GM23248 (cell line): ENCODE results near the gene RFNG. TPM values are rescaled to one million over a fixed set of nuclear protein-coding genes. Genes with fewer than 3 reads are reported as not detected.

Source experiments
- DNase-seq: peaks from one replicate; pipeline ENCODE4 v3.0.0-alpha.2; 2015
- H2AFZ ChIP-seq: fragments of 200-600 bp; sonication (generic); 2 replicates; pipeline ENCODE4 v1.6.1; 2016; ENCODE audit warnings: antibody characterized with exemption
- H3F3A ChIP-seq: fragments of 200-600 bp; sonication (generic); 2 replicates; pipeline ENCODE4 v1.6.1; 2016; ENCODE audit warnings: mild to moderate bottlenecking, antibody characterized with exemption, mixed run types; ENCODE audit not compliant: insufficient read depth
- H3K27ac ChIP-seq: fragments of 200-600 bp; sonication (generic); 2 replicates; pipeline ENCODE4 v1.5.1; 2016; ENCODE audit warnings: mild to moderate bottlenecking
- H3K27me3 ChIP-seq: fragments of 200-600 bp; sonication (generic); replicated peaks from 2 replicates; pipeline ENCODE4 v1.6.1; 2016; ENCODE audit warnings: mild to moderate bottlenecking; ENCODE audit not compliant: insufficient read depth
- H3K36me3 ChIP-seq: fragments of 200-600 bp; sonication (generic); 2 replicates; pipeline ENCODE4 v1.6.1; 2016; ENCODE audit warnings: low read depth, mild to moderate bottlenecking
- H3K4me1 ChIP-seq: fragments of 200-600 bp; sonication (generic); 2 replicates; pipeline ENCODE4 v1.6.1; 2016; ENCODE audit warnings: mild to moderate bottlenecking; ENCODE audit not compliant: insufficient read depth
- H3K4me2 ChIP-seq: fragments of 200-600 bp; sonication (generic); one replicate; pipeline ENCODE4 v1.6.1; 2016; ENCODE audit warnings: mild to moderate bottlenecking; ENCODE audit not compliant: unreplicated experiment
- H3K4me3 ChIP-seq: fragments of 200-600 bp; sonication (generic); 2 replicates; pipeline ENCODE4 v1.5.1; 2016; ENCODE audit warnings: mild to moderate bottlenecking
- H3K79me2 ChIP-seq: fragments of 200-600 bp; sonication (generic); 2 replicates; pipeline ENCODE4 v1.6.1; 2016; ENCODE audit warnings: mild to moderate bottlenecking; ENCODE audit not compliant: insufficient read depth
- H3K9ac ChIP-seq: fragments of 200-600 bp; sonication (generic); 2 replicates; pipeline ENCODE4 v1.6.1; 2016; ENCODE audit warnings: mild to moderate bottlenecking
- H3K9me2 ChIP-seq: fragments of 200-600 bp; sonication (generic); 2 replicates; pipeline ENCODE4 v1.6.1; 2016; ENCODE audit warnings: mixed run types, mild to moderate bottlenecking, moderate library complexity; ENCODE audit not compliant: insufficient read depth
- H3K9me3 ChIP-seq: fragments of 200-600 bp; sonication (generic); one replicate; pipeline ENCODE4 v1.6.1; 2017; ENCODE audit warnings: low read depth
- H4K20me1 ChIP-seq: fragments of 200-600 bp; sonication (generic); 2 replicates; pipeline ENCODE4 v1.6.0; 2016; ENCODE audit not compliant: insufficient read depth
- EZH2 ChIP-seq: fragments of 200-600 bp; sonication (generic); IDR thresholded peaks from 2 replicates; pipeline ENCODE4 v1.6.1; 2018; ENCODE audit warnings: antibody characterized with exemption, mild to moderate bottlenecking; ENCODE audit not compliant: insufficient read depth, poor library complexity, severe bottlenecking
- EZH2phosphoT487 ChIP-seq: fragments of 200-600 bp; sonication (generic); IDR thresholded peaks from 2 replicates; pipeline ENCODE4 v1.6.1; 2018; ENCODE audit warnings: antibody characterized with exemption, moderate library complexity, mild to moderate bottlenecking, low read depth; ENCODE audit not compliant: insufficient read depth
- WGBS, 2 experiments: methylation state at CpG; one replicate each; pipeline ENCODE4 v1.1.6; 2015 to 2017; ENCODE audit warnings: low lambda C conversion rate in 2 of 2, low coverage in 1 of 2; ENCODE audit errors: missing lambda C conversion rate in 2 of 2; 5-methylcytosine and 5-hydroxymethylcytosine counted together
- in situ Hi-C: fragments of 300-500 bp; cut with MboI; formaldehyde crosslinking; loops from 2 replicates; pipeline ENCODE4 v1.15.0; 2020
- polyA plus RNA-seq: library from polyadenylated mRNA; unstranded; fragments of >200 nt; fragmentation: Nextera tagmentation; extraction: Ambion mirVana; gene quantifications from 2 replicates; pipeline ENCODE4 v1.2.1, GENCODE V29; 2016
- total RNA-seq: library from RNA; depleted of rRNA; stranded (reverse); fragments of >200 nt; shearing (Covaris generic); gene quantifications from 2 replicates; pipeline ENCODE4 v1.2.3, GENCODE V29; 2014

The RFNG gene
- total and polyA plus RNA-seq, 2 experiments from 2014 or later, result 11.8 to 59.8 TPM

DNA sequence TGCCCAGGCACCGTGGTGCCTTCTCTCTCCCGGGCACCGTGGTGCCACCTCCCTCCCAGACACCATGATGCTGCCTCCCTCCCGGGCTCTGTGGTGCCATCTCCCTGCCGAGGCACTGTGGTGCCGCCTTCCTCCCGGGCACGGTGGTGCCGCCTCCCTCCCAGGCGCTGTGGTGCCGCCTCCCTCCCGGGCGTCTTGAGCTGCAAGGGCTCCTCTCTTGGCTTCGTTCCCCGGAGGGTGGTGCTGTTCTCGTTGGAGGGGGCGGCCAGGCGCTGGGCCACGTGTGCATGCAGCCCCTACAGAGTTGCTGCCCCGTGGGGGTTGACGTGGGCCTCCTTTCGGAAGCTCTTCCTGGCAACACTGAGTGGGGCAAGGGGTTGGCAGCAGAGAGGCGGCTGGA, 37.2 kb downstream of the RFNG start:
- WGBS, 2 experiments, result 57 to 66% methylated on average over 21 to 23 of the region's 23 CpGs
- DNase-seq, result no peak
- H3K4me2 ChIP-seq, result no peak overlapping the region

GRCh38 chr17:82013772-82014321, 37.8 kb downstream of the RFNG start:
- DNase-seq, result no peak
- Histone ChIP-seq H3K36me3 (no peaks in the 10 kb centered on the region), H3K4me1 (no peaks in the 10 kb centered on the region), H3K79me2 (no peaks in the 10 kb centered on the region), H3K27me3 (no peaks in the 10 kb centered on the region), H3K9ac (no peak overlapping the region), H3K4me3 (no peak overlapping the region), H2AFZ (no peak overlapping the region), H3K27ac (no peak overlapping the region), H3K4me2 (no peak overlapping the region), H4K20me1 (no peaks in the 10 kb centered on the region), H3F3A (no peaks in the 10 kb centered on the region), H3K9me3 (no peaks in the 10 kb centered on the region), H3K9me2 (no peaks in the 10 kb centered on the region)
- TF ChIP-seq EZH2phosphoT487 (no peak), EZH2 (no peak)
- in situ Hi-C loops, result no loop called here
- WGBS, 2 experiments, result 91 to 93% methylated on average over 13 to 16 of the region's 16 CpGs

More for the DNA sequence above, 37.2 kb downstream of the RFNG start:
- Histone ChIP-seq H2AFZ (no peak overlapping the region), H3K27me3 (no peaks in the 10 kb centered on the region), H3K27ac (no peak overlapping the region), H4K20me1 (no peaks in the 10 kb centered on the region), H3F3A (no peaks in the 10 kb centered on the region), H3K9ac (no peak overlapping the region), H3K9me3 (no peaks in the 10 kb centered on the region), H3K9me2 (no peaks in the 10 kb centered on the region), H3K4me1 (no peaks in the 10 kb centered on the region), H3K36me3 (no peaks in the 10 kb centered on the region), H3K4me3 (no peak overlapping the region), H3K79me2 (no peaks in the 10 kb centered on the region)
- in situ Hi-C loops, result no loop called here
- no peak for TF ChIP-seq EZH2phosphoT487
- no peak for TF ChIP-seq EZH2

GRCh38 chr17:82013341-82013740, 38.3 kb downstream of the RFNG start:
- Histone ChIP-seq H3K9me3 (no peaks in the 10 kb centered on the region), H3K27ac (no peak overlapping the region), H3K27me3 (no peaks in the 10 kb centered on the region), H3K9me2 (no peaks in the 10 kb centered on the region), H3F3A (no peaks in the 10 kb centered on the region), H3K4me2 (no peak overlapping the region), H3K9ac (no peak overlapping the region), H3K4me3 (no peak overlapping the region), H2AFZ (no peak overlapping the region), H3K79me2 (no peaks in the 10 kb centered on the region), H3K36me3 (no peaks in the 10 kb centered on the region), H4K20me1 (no peaks in the 10 kb centered on the region), H3K4me1 (no peaks in the 10 kb centered on the region)
- no peak for DNase-seq
- in situ Hi-C loops, result no loop called here
- WGBS, 2 experiments, result 89 to 91% methylated on average over 12 to 22 of the region's 22 CpGs
- no peak for TF ChIP-seq EZH2
- no peak for TF ChIP-seq EZH2phosphoT487

GRCh38 chr17:82012640-82013295, 38.8 kb downstream of the RFNG start:
- DNase-seq, result no peak
- no peak overlapping the region for H3K4me2 ChIP-seq
- in situ Hi-C loops, result no loop called here
- no peaks in the 10 kb centered on the region for H3K27me3 ChIP-seq
- 91% methylated on average over 16 to 19 of the region's 19 CpGs for WGBS, 2 experiments
- no peaks in the 10 kb centered on the region for H3K79me2 ChIP-seq
- H4K20me1 ChIP-seq, result no peaks in the 10 kb centered on the region
- no peaks in the 10 kb centered on the region for H3K9me3 ChIP-seq
- no peak overlapping the region for H3K4me3 ChIP-seq
- H3K9ac ChIP-seq, result no peak overlapping the region
- no peaks in the 10 kb centered on the region for H3K4me1 ChIP-seq
- H3K9me2 ChIP-seq, result no peaks in the 10 kb centered on the region
- H3K27ac ChIP-seq, result no peak overlapping the region
- no peak overlapping the region for H2AFZ ChIP-seq
- TF ChIP-seq EZH2 (no peak), EZH2phosphoT487 (no peak)
- H3K36me3 ChIP-seq, result no peaks in the 10 kb centered on the region
- no peaks in the 10 kb centered on the region for H3F3A ChIP-seq
